Naive B cell (primary cell): ENCODE results near the gene TMEM132D. TPM values are rescaled to one million over a fixed set of nuclear protein-coding genes. Genes with fewer than 3 reads are reported as not detected.

ENCODE experiments used
- ATAC-seq, 2 donors: fragments of 150-1000 bp; cut with Tn5 transposase; 2 replicates each; pipeline ENCODE4 v1.10.0; 2021; ENCODE audit warnings: low read depth in 2 of 2, mild to moderate bottlenecking in 2 of 2, moderate library complexity in 2 of 2
- DNase-seq: peaks from one replicate; pipeline ENCODE4 v3.0.0; 2022
- H3K27ac Mint-ChIP-seq, 6 donors: one replicate each; pipeline ENCODE4 v1.8.0; 2020 to 2022; ENCODE audit warnings: mild to moderate bottlenecking in 6 of 6, mixed read lengths in 6 of 6, moderate library complexity in 5 of 6, inconsistent platforms in 2 of 6
- H3K27me3 Mint-ChIP-seq, 3 donors: one replicate each; pipeline ENCODE4 v1.8.0; 2021 to 2022; ENCODE audit warnings: mixed read lengths in 3 of 3, mild to moderate bottlenecking in 1 of 3
- H3K36me3 Mint-ChIP-seq, 2 donors: one replicate each; pipeline ENCODE4 v1.8.0; 2020 to 2022; ENCODE audit warnings: mixed read lengths in 2 of 2, inconsistent platforms in 1 of 2, mild to moderate bottlenecking in 1 of 2
- H3K4me1 Mint-ChIP-seq, 3 donors: one replicate each; pipeline ENCODE4 v1.8.0; 2020 to 2022; ENCODE audit warnings: mixed read lengths in 3 of 3, inconsistent platforms in 1 of 3, mild to moderate bottlenecking in 1 of 3, moderate library complexity in 1 of 3
- H3K4me3 Mint-ChIP-seq, 8 donors: one replicate each; pipeline ENCODE4 v1.8.0; 2020 to 2022; ENCODE audit warnings: mild to moderate bottlenecking in 8 of 8, mixed read lengths in 8 of 8, moderate library complexity in 8 of 8, inconsistent platforms in 2 of 8
- H3K9me3 Mint-ChIP-seq, 7 donors: one replicate each; pipeline ENCODE4 v1.8.0; 2020 to 2022; ENCODE audit warnings: mixed read lengths in 7 of 7, mild to moderate bottlenecking in 5 of 7, inconsistent platforms in 2 of 7, moderate library complexity in 1 of 7
- polyA plus RNA-seq, 6 donors: library from polyadenylated mRNA; unstranded; fragments of 300-500 nt; fragmentation: Illumina TruSeq; gene quantifications; one replicate each; pipeline ENCODE4 v1.2.3, GENCODE V29; 2021; ENCODE audit warnings: low read depth in 6 of 6

Gene TMEM132D
- polyA plus RNA-seq, 6 donors from 2014 or later, result not detected

DNA sequence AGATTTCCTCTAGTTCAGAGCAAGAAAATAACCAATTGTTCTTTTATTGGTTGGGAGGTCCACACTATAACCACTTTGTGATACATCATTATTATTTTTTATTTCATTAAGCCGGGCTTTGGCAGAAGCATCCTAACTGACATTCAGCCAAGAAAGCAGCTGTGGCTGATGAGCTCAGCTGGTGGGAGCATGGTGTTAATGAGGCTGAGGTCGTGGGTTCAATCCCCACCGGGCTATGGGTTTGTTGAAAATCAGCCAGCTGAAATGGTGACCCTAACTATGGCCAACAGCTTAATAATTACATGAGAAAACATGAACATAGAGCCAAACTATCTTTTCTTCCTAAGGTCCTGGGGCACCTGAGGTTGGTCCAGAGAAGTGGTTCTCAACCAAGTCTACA lies 672.3 kb downstream of the TMEM132D start:
- ATAC-seq, result no peak
- Mint-ChIP-seq H3K4me1 (no peaks in the 10 kb centered on the region), H3K27me3 (no peaks in the 10 kb centered on the region), H3K4me3 (no peak overlapping the region), H3K36me3 (no peaks in the 10 kb centered on the region), H3K27ac (no peak overlapping the region), H3K9me3 (peaks cover 0 to 14% (median 7%) of the 10 kb centered on the region in 7 donors)
- DNase-seq, result no peak

DNA sequence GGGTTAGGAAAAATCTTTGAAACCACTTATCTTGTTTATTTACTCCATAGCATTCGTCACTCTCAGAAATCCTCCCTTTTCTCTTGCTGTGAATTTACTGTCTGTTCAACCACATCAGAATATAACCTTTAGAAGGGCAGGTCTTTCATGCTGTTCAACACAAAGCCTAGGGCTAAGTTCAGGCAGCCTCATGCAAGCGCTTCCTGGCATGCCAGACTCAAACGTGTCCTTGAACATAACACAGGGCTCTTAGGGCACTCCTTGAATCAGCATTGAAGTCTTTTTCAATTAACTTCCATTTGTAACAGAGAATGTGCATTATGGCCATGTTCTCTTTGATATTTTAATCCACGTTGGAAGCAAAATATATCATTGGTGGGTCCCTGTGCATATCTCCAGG lies 672.8 kb downstream of the TMEM132D start:
- Mint-ChIP-seq H3K9me3 (peaks cover 0 to 14% (median 7%) of the 10 kb centered on the region in 7 donors), H3K27ac (peak overlapping the region in 1 of 6 donors; percentile 13), H3K4me1 (no peaks in the 10 kb centered on the region), H3K36me3 (no peaks in the 10 kb centered on the region), H3K4me3 (no peak overlapping the region), H3K27me3 (no peaks in the 10 kb centered on the region)
- ATAC-seq (no peak), DNase-seq (no peak)

DNA sequence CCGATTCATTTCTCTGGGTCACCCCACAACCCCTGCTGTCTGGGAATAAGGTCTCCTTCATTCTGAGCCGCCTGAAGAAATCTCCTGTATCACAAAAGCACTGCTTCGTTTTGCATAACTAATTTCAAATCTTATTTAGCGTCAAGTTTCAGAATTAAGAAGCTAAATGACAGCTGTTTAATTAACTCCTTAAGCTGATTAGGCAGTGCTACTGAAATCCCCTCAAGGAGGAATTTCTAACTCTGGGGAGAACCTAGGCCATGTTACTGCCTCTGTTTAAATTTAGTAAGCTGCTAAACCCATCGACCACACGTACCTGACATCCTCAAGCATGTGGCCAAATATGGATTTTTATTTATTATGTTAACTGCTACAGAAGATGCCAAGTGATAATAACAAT lies 677.0 kb downstream of the TMEM132D start:
- Mint-ChIP-seq H3K4me3 (no peak overlapping the region), H3K9me3 (peaks cover 0 to 18% (median 7%) of the 10 kb centered on the region in 7 donors), H3K36me3 (no peaks in the 10 kb centered on the region), H3K27me3 (peaks cover 0 to 6% (median 0%) of the 10 kb centered on the region in 3 donors), H3K4me1 (no peaks in the 10 kb centered on the region), H3K27ac (no peak overlapping the region)
- ATAC-seq, result no peak
- no peak for DNase-seq

DNA sequence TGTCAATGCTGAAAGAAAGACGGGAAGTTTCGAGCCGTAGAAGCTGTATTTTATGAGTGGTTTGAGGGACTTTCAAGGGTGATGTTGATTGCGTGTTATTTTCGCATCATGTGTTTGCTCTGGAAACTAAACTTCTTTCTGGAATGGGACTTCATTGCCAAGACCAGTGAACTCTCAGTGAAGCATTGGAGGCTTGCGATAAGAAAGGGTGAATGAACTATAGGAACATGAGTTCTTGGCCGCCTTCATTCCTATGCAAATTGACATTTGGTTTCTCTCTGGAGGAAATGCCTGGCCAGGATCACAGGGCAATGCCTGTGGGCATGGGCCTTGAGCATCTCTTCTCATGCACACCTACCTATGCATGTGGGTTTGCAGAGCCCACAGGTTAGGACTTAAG lies 677.8 kb downstream of the TMEM132D start:
- H3K4me3 Mint-ChIP-seq, result no peak overlapping the region
- H3K27me3 Mint-ChIP-seq, result peaks cover 0 to 6% (median 0%) of the 10 kb centered on the region in 3 donors
- no peaks in the 10 kb centered on the region for H3K36me3 Mint-ChIP-seq
- peaks cover 0 to 18% (median 7%) of the 10 kb centered on the region in 7 donors for H3K9me3 Mint-ChIP-seq
- H3K4me1 Mint-ChIP-seq, result no peaks in the 10 kb centered on the region
- H3K27ac Mint-ChIP-seq, result no peak overlapping the region
- ATAC-seq (no peak), DNase-seq (no peak)

- Mint-ChIP-seq H3K36me3 (peaks cover 4 to 13% of the 10 kb centered on the region in 2 donors), H3K9me3 (peaks cover 13 to 64% (median 20%) of the 10 kb centered on the region in 7 donors), H3K27ac (no peak overlapping the region), H3K4me3 (peak overlapping the region in 1 of 8 donors; percentile 62), H3K4me1 (no peaks in the 10 kb centered on the region), H3K27me3 (no peaks in the 10 kb centered on the region)
- DNase-seq (no peak), ATAC-seq (no peak)
Observed at GRCh38 chr12:129215556-129215955, 688.3 kb downstream of the TMEM132D start.

- H3K4me3 Mint-ChIP-seq, result no peak overlapping the region
- H3K9me3 Mint-ChIP-seq, result peaks cover 13 to 44% (median 16%) of the 10 kb centered on the region in 7 donors
- no peak overlapping the region for H3K27ac Mint-ChIP-seq
Observed at GRCh38 chr12:129213551-129213950, 690.3 kb downstream of the TMEM132D start.

DNA sequence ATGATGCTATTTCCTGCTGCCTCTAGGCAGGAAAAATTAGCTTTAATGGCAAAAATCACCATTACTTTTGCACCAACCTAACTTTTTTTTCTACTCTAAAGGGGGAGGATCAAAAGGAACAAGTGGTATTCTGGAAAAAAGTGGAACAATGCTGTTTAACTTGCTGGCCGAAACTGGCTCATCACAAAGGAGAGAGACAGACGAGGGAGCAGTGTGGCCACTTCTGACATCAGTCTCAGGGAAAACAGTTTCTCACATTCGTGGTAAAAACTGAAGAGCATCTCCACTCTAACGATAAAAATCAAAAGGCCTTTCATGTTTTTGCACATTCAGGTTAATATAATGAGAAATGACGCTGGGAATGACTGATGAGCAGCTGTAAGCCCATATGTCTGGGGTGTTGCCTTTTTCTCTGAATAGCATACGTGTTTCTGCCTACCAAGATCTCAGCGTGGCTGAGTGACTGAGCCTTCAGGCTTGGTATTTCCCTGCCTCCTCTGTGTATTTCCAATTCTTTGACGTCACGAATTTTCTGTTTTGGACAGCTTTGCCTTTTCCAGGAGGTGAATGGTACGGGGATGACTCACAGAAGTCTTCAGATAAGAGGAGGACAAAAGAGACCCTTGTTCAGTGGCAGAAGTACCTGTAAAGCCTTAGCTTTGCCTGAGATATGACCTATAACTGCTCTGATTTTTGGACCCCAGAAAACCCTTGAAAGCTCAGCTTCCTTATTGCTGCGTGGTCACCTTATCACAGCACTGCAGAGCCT lies 691.8 kb downstream of the TMEM132D start:
- H3K27me3 Mint-ChIP-seq, result peaks cover 0 to 3% (median 0%) of the 10 kb centered on the region in 3 donors
- H3K4me3 Mint-ChIP-seq, result no peak overlapping the region
- peaks cover 11 to 35% (median 14%) of the 10 kb centered on the region in 7 donors for H3K9me3 Mint-ChIP-seq
- H3K36me3 Mint-ChIP-seq, result peaks cover 4 to 13% of the 10 kb centered on the region in 2 donors
- H3K27ac Mint-ChIP-seq, result peak overlapping the region in 1 of 6 donors; percentile 31
- DNase-seq (no peak), ATAC-seq (no peak)
- no peaks in the 10 kb centered on the region for H3K4me1 Mint-ChIP-seq

More at GRCh38 chr12:129213551-129213950, 690.3 kb downstream of the TMEM132D start:
- Mint-ChIP-seq H3K4me1 (no peaks in the 10 kb centered on the region), H3K36me3 (peaks cover 4 to 13% of the 10 kb centered on the region in 2 donors), H3K27me3 (peaks cover 0 to 3% (median 0%) of the 10 kb centered on the region in 3 donors)
- no peak for DNase-seq
- no peak for ATAC-seq

DNA sequence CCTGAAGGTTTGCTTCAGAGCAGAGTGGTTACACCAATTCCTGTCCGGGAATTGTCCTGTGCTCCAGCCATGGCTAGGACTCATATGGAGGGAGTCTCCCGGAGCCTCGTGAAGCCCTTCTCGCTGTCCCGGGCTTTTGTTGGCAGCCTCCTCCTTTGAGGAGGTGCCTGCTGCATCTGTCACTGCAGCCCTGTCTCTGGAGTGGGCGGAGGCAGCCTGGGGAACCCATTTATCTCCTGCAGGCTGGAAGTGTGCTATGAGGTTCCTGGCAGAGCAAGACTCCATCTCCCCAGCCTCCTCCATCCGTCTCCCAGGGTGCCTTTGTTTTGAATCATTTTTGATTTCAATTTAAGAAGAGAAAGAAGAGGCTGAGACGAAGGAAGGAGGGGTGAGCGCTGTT lies 695.3 kb downstream of the TMEM132D start:
- DNase-seq (no peak), ATAC-seq (no peak)
- H3K4me3 Mint-ChIP-seq, result no peak overlapping the region
- peaks cover 0 to 4% of the 10 kb centered on the region in 2 donors for H3K36me3 Mint-ChIP-seq
- peaks cover 0 to 19% (median 0%) of the 10 kb centered on the region in 7 donors for H3K9me3 Mint-ChIP-seq
- peaks cover 0 to 9% (median 7%) of the 10 kb centered on the region in 3 donors for H3K27me3 Mint-ChIP-seq
- H3K4me1 Mint-ChIP-seq, result no peaks in the 10 kb centered on the region
- H3K27ac Mint-ChIP-seq, result no peak overlapping the region

DNA sequence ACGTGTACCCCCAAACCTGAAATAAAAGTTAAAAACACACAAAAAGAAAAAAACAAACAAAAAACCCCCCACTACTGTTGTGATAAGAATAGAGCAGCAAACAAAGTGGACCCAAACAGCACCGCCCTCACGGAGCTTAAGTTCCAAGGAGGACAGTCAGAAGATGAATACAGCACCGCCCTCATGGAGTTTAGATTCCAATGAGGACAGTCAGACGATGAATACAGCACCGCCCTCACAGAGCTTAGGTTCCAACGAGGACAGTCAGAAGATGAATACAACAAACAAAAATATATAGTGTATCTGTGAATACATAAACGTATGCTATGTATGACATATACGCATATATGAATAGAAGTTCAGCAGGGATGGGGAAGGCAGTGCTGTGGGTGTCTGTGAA lies 696.7 kb downstream of the TMEM132D start:
- Mint-ChIP-seq H3K4me3 (no peak overlapping the region), H3K9me3 (peaks cover 0 to 12% (median 0%) of the 10 kb centered on the region in 7 donors), H3K4me1 (no peaks in the 10 kb centered on the region), H3K36me3 (no peaks in the 10 kb centered on the region), H3K27me3 (peaks cover 0 to 9% (median 9%) of the 10 kb centered on the region in 3 donors), H3K27ac (no peak overlapping the region)
- ATAC-seq, result no peak
- DNase-seq, result no peak

GRCh38 chr12:129203456-129203855 lies 700.4 kb downstream of the TMEM132D start:
- peaks cover 0 to 17% (median 5%) of the 10 kb centered on the region in 3 donors for H3K27me3 Mint-ChIP-seq
- H3K4me3 Mint-ChIP-seq, result no peak overlapping the region
- ATAC-seq (no peak), DNase-seq (no peak)
- peaks cover 2 to 18% (median 5%) of the 10 kb centered on the region in 7 donors for H3K9me3 Mint-ChIP-seq
- no peak overlapping the region for H3K27ac Mint-ChIP-seq
- no peaks in the 10 kb centered on the region for H3K36me3 Mint-ChIP-seq
- H3K4me1 Mint-ChIP-seq, result no peaks in the 10 kb centered on the region

- ATAC-seq, result no peak
- no peaks in the 10 kb centered on the region for H3K4me1 Mint-ChIP-seq
- H3K27ac Mint-ChIP-seq, result no peak overlapping the region
- peaks cover 0 to 17% (median 5%) of the 10 kb centered on the region in 3 donors for H3K27me3 Mint-ChIP-seq
- H3K36me3 Mint-ChIP-seq, result no peaks in the 10 kb centered on the region
- no peak overlapping the region for H3K4me3 Mint-ChIP-seq
- no peak for DNase-seq
- H3K9me3 Mint-ChIP-seq, result peaks cover 2 to 18% (median 5%) of the 10 kb centered on the region in 7 donors
Observed at GRCh38 chr12:129202109-129202814, 701.6 kb downstream of the TMEM132D start.

GRCh38 chr12:129201029-129201428 lies 702.8 kb downstream of the TMEM132D start:
- DNase-seq (no peak), ATAC-seq (no peak)
- Mint-ChIP-seq H3K4me1 (no peaks in the 10 kb centered on the region), H3K4me3 (no peak overlapping the region), H3K27me3 (peaks cover 0 to 17% (median 5%) of the 10 kb centered on the region in 3 donors), H3K36me3 (no peaks in the 10 kb centered on the region), H3K27ac (no peak overlapping the region), H3K9me3 (peaks cover 2 to 18% (median 5%) of the 10 kb centered on the region in 7 donors)

- Mint-ChIP-seq H3K27me3 (peaks cover 0 to 17% (median 2%) of the 10 kb centered on the region in 3 donors), H3K36me3 (no peaks in the 10 kb centered on the region), H3K4me3 (no peak overlapping the region), H3K4me1 (no peaks in the 10 kb centered on the region), H3K27ac (no peak overlapping the region), H3K9me3 (peaks cover 2 to 18% (median 5%) of the 10 kb centered on the region in 7 donors)
- no peak for ATAC-seq
- DNase-seq, result no peak
Observed at GRCh38 chr12:129200576-129200975, 703.2 kb downstream of the TMEM132D start.
